ENCODE data around the gene DMBT1.

DNA sequence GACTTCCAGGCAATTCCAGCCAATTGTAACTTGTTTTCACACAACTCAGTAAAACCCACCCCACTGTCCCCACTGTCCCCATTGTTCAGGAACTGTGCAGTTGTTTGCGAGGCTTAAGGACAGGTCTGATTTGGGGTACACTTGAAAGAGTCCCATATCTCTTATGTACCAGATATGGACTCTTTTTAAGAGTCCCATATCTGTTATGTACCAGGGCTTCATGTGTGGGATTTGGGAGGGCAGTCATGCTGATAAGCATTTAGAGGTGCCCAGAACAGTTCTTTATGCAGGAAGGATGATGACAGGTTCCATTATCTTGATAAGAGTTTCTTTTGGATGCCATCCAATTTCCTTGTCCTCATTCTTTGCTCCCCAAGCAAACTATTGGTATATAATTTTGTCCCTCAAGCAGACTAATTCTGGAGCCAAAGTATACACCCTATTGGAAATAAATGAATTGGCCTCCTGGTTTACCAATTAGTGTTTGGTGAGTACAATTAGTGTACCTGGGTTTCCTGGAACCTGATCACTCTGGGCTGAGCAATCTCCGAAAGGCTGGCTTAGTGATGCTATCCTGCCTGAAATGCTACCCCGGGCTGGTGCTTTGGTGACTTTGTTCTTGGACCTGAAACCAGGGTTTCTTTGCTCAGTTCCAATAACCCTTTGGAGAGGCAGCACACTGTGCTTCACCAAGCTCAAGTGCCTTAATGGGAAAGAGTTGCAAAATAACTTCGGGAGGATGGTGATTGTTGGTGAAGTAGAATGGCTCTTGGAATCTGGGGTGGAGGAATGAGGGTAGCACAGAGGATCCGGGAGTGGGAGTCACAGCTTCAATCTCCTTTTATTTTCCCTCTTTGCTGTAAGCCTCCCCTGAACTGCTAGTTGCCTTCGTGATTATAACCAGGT, 6.2 kb upstream of the DMBT1 start:
- no peak for TF ChIP-seq POLR2A (IDR thresholded peaks at IDR 0.05)
- TF ChIP-seq, protein P1, sequence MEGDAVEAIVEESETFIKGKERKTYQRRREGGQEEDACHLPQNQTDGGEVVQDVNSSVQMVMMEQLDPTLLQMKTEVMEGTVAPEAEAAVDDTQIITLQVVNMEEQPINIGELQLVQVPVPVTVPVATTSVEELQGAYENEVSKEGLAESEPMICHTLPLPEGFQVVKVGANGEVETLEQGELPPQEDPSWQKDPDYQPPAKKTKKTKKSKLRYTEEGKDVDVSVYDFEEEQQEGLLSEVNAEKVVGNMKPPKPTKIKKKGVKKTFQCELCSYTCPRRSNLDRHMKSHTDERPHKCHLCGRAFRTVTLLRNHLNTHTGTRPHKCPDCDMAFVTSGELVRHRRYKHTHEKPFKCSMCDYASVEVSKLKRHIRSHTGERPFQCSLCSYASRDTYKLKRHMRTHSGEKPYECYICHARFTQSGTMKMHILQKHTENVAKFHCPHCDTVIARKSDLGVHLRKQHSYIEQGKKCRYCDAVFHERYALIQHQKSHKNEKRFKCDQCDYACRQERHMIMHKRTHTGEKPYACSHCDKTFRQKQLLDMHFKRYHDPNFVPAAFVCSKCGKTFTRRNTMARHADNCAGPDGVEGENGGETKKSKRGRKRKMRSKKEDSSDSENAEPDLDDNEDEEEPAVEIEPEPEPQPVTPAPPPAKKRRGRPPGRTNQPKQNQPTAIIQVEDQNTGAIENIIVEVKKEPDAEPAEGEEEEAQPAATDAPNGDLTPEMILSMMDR (IDR thresholded peaks at IDR 0.05) = no peak

Data from right lobe of liver (tissue), 4 donors.